GM18502 (cell line): Measurements from ENCODE around the gene ECM2.

Experiments used
- ATAC-seq: cut with Tn5 transposase; IDR thresholded peaks from one replicate; pipeline ENCODE4 v1.9.1; 2021; ENCODE audit warnings: mild to moderate bottlenecking; ENCODE audit not compliant: unreplicated experiment, poor library complexity

Gene ECM2

DNA sequence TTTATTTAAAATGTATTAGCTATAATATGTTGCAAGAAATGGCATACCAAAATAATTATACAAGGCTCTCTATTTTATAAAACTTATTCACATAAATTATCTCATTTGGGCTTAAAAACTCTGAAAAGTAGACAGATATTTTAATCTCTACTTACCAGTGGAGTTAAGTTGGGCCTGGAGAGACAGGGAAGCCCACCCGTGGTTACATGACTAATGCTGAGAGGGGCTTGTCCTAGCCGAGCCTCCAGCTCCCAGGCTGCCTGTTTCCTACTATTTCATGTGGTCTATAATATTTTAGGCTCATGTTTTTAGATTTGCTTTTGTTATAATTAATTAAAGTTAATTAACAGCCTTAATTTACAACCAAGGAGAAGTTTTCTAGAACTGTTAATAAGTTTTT is 32.6 kb downstream of the ECM2 start:
- no peak for ATAC-seq

GRCh38 chr9:92501671-92502393 is 34.0 kb downstream of the ECM2 start:
- ATAC-seq: no peak

- ATAC-seq: no peak
Observed at GRCh38 chr9:92500725-92501124, 35.1 kb downstream of the ECM2 start.

DNA sequence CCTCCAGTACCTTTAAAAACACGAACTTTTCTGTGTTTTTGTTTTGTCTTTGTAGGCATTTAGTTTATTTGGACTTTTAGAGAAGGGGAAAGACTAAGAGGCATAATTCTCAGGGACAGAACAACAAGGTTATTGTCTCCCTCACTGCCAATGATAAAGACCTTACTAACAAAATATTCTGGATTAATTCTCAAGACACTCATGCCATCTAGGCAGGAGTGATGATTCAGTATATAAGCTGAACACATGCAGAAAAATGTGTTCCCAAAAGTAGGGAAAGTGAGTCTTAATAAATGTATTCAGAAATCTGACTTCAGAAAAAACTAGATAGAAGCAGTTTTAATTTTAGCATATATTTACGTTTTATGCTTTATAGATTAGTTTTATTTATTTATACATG is 36.1 kb downstream of the ECM2 start:
- ATAC-seq: no peak

- ATAC-seq: no peak
Observed at GRCh38 chr9:92496396-92497176, 39.2 kb downstream of the ECM2 start.

DNA sequence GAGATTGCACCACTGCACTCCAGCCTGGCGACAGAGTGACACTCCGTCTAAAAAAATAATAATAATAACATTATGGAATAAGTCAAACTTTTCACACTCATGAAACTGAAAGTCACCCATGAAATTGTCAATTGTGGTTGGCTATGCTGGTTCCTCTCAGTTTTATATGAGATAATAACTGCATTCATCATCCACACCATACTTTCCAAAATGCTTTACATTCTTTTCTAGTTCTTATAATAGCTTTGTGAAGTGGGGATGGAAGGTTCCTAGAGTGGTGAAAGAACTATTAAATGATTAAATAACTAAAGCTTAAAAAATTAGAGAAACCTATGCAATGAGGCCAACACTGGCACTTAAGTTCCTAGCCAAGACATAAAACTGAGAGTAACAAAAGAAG is 40.9 kb downstream of the ECM2 start:
- no peak for ATAC-seq

GRCh38 chr9:92493749-92494387 is 41.9 kb downstream of the ECM2 start:
- ATAC-seq: no peak

GRCh38 chr9:92492781-92493401 is 42.9 kb downstream of the ECM2 start:
- no peak for ATAC-seq

GRCh38 chr9:92488681-92489550 is 46.9 kb downstream of the ECM2 start:
- ATAC-seq: no peak

GRCh38 chr9:92486371-92486770 is 49.4 kb downstream of the ECM2 start:
- ATAC-seq: no peak

DNA sequence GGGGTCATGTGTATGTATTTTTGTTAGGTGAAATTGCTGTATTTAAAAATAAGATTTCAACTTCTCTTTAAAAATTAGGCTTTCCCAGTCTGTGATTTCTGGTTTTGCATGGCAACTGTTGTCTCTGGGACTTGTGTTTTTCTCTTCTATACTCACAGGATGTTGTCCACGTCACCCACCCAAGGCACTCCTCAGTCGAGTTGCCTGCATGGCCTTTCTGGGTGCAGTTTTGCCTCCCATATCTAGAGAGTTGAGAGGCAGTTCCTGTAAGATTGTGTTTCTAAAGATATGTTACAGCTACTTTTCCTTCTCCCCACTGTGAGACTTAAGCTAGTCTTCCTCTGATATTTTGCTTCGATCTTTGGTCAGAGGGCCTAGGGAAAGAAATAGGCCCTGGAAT is 51.2 kb downstream of the ECM2 start:
- ATAC-seq: no peak

DNA sequence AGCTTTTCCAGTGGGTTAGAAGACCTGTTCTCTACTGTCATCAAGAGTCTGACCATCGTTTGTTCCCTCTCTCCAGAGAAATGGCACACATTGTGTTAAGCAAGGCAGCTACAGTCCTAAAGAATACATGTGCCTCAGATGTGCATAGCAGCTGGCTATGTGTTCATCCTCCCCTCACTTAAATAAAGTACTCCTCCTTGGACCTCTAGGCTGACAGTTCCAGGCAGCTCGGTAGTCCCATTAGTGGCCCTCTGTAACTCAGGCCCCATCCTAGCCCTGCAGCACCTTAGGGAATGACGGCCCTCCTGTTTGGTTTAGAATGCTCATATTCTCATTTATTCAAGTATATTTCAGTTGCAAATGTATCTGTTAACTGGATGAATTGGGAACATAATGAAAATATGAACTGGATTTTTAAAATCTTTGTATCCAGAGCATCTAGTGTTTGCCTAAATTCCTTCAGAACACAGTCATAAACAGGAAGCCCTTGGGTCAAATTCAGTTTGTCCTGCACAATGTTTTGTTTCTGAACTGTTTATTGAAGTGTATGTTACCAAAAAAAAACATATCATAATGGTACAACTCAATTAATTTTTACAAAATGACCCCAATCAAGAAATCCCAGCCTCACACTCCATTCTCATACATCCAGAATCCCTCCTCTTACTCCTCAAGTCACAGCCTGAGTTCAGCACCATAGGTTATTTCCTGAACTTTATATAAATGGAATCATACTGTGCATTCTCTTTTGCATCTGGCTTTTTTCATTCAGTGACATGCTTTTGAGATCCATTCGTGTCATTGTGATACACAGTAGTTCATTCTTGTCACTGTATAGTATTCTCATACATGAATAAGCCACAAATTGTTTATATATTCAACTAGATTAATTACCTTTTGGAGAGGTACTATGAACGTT is 51.9 kb downstream of the ECM2 start:
- ATAC-seq: no peak

DNA sequence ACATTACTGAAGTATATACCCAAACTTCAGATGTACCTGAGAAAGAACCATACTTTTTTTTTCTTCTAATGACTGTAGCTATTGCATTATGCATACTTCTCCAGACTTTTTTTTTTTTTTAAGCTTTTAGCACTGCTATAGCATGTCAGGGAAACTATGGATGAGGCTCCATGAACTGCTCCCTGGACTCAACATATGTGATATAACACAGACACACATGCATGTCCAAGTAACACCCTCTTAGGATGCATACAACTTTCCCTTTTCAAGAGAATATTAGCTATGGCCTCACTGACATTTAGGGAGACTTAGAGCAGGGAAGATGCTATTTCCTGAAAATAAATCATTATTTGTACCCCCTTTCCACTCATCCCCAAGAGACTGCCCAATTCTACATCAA is 53.0 kb downstream of the ECM2 start:
- no peak for ATAC-seq

- no peak for ATAC-seq
Observed at GRCh38 chr9:92482329-92482728, 53.5 kb downstream of the ECM2 start, which contains the start of gene ASPN. ASPN (minus strand) TSS chr9:92482506.

- ATAC-seq: peak; percentile 57
Observed at GRCh38 chr9:92480986-92481633, 54.7 kb downstream of the ECM2 start.

GRCh38 chr9:92480291-92480771 is 55.5 kb downstream of the ECM2 start:
- no peak for ATAC-seq

DNA sequence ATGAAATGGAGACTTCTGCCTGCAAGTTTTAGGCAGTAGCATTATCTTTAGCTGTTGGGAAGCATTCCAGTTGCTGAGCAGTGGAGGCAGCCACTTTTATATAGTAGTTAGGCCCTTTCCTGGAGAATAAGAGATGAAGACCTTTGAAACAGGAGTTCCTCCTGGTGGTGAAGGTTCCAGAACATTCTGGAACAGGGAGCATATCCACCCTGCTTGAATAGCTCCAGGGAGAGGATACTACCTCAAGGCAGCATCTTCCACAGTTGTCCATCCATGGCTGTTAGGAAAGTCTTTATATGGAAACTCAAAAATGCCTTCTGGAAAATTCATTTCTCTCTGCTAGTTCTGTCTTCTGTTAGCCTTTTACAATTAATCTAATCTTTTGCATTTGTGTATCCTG is 56.4 kb downstream of the ECM2 start:
- ATAC-seq: no peak

DNA sequence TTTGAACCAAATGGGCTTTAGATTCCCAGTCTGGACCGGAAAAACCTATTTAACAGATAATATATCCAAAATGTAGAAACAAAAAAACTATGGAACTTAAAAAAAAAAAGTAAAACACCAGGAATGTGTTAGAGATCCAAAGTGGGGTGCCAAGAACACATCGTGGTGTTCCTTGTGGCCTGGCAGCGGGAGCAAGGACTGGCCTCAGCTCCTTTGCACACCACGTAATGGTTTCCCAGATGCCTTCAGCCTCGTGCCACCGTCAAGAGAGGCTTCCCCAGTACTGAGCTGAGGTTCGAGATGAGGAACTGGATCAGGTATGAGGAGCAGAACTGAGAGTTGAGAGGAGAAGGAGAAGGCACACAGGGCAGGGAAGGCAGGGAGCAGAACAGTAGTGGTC is 57.0 kb downstream of the ECM2 start:
- no peak for ATAC-seq
